ENCODE results near the gene CRAMP1.

CRAMP1 gene

DNA sequence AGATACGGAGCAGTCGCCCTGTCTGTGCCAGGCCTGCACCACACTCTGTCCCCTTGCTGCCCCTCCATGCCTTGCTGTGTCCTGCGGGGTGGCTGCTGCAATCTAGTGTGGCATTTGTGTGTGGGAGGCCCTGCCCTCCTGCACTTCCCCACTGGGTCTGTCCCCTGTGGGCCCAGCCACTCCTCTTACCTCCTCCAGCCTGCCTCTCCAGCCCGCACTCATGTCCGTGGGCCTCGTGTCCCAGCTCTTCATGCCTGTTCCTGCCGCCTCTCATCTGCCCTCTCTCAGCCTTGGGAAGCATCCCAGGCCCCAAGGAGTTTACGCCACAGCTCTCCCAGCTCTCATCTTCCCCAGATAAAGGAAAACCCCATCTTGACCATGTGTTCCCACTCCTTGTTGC lies 26.6 kb downstream of the CRAMP1 start:
- no peak for DNase-seq

DNA sequence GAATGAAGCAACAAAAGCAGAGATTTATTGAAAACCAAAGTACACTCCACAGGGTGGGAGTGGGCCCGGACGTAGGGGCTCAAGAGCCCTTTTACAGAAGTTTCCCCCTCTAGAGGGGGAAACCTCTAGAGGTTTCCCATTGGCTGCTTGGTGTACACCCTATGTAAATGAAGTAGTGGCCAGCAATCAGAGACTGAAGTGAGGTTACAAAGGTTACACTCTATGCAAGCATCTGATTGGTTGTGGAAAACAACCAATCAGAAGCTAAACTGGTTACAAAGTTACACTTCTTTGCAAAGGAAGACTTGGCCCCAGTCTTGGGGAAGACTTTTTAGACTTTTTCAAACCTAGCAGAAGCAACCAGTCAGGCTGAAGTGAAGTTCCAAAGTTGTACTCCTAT lies 27.1 kb downstream of the CRAMP1 start:
- DNase-seq, result no peak

DNA sequence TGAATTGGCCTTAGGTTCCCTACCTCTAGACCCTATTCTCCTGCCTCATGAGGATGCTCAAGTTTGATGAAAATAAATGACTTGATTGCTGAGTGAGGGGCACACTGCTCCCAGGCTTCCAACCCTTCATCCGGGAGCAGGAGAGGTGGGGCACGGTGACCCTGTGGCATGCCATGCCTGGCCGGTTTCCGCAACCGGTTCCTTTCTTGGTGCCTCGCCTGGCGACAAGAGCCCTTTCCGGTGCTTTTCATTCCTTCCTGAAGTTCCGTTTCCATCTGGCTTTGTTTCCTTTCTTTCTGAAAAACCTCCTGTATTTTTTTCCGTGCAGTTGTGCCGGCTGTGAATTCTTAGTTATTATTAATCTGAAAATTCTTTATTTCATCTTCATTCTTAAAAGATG lies 27.7 kb downstream of the CRAMP1 start:
- no peak for DNase-seq

DNA sequence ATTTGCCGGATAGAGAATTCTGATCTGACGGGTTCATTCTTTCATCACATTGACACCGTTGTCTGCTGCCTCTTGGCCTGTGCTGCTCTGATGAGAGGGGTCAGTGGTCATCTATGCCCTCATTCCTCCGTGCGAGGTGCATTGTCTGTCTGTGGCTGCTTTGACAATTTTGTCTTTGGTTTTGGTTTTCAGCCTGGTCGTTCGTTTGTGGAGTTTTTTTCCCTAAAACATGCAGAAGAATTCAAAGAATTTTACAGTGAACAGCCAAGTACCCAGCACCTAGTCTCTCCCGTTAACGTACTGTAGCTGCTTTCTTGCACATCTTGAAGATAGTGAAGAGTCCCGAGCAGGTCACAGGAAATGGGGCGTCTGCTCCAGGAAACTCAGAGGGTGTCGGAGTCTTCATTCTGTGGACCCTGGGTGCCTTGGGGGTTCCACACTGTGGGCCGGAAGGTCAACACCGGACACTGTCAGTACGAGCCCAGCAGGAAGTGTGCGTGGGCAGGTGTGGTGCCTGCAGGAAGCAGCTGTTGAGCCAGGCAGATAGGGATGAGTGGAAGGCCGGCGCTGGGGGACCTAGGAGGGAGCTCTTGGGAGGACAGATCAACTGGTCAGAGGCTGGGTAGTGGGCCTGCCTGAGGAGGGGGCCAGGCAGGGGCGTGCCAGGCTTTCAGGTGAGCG lies 28.2 kb downstream of the CRAMP1 start:
- DNase-seq, result no peak

DNA sequence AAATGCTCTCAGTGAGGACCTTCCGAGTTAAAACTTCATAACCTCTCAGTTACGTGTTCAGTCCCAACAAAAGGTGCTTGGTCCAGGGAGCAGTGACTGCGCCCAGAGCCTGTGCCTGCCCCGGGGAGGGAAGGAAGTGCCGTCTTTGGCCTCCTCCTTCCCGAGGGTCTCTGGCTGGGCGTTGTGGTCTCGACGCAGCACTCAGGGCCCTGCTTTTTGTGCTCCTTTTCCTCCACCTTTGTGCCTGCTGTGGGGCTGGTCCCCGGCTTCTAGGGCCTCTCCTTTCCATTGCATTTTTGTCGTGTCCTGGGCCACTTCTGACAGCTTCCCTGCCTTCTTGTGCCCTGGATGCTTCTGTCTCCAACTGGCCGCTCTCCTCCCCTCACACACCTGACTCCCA lies 29.1 kb downstream of the CRAMP1 start:
- no peak for DNase-seq

DNA sequence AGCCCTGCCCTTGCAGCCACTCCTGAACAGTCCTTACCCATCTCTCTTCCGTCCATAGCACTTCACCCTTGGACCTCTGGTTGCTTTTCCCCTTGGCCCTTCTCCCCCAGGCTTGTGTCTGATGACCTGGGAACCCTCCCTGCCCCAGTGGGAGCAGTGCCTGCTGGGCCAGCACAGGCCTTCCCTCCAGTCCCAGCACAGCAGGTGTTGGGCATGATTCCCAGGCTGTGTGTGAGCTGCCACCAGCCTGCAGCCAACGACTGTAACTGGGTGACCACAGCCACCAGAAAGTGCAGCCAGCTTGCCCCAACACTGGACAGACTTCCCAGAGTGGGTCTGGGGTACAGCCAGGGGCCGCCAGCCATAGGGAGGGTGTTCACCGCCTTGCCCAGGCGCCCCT lies 30.0 kb downstream of the CRAMP1 start:
- no peak for DNase-seq

DNA sequence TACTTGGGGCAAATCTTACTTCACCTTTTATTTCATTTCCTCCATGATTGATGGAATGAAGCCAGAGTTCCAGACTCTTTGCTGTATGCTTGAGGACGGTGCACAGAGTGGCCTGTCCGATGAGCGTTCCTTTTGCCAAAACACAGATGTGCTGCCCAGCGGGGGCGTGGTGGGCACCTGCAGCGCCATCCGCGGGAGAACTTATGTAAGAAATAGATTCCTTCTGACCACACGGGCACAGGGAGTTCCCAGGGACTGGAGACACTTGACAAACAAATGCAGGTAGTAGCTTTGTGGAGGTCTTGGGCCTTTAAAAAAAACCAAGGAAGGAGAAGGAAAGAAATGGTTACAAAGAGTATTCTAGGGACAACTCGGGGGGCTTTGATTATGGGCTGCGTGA lies 30.6 kb downstream of the CRAMP1 start:
- no peak for DNase-seq

DNA sequence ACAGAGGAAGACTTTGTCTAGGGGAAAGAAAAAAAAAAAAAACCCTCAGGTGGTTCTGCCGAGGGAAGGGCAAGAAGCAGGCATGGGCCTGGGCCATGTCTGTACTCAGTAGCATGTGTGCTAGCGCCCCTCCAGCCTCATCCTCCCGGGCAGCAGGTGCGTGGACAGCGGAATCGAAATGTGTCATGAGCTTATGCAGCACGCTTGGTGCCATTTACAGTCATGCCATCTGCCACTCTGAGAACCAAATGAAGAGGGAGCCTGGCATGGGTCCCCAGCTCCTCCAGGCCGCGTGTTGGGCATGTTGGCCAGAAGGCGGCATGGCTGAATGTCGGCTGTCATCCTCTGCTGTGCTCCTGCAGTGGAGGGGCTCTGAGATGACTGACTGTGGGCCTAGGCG lies 31.4 kb downstream of the CRAMP1 start:
- no peak for DNase-seq

DNA sequence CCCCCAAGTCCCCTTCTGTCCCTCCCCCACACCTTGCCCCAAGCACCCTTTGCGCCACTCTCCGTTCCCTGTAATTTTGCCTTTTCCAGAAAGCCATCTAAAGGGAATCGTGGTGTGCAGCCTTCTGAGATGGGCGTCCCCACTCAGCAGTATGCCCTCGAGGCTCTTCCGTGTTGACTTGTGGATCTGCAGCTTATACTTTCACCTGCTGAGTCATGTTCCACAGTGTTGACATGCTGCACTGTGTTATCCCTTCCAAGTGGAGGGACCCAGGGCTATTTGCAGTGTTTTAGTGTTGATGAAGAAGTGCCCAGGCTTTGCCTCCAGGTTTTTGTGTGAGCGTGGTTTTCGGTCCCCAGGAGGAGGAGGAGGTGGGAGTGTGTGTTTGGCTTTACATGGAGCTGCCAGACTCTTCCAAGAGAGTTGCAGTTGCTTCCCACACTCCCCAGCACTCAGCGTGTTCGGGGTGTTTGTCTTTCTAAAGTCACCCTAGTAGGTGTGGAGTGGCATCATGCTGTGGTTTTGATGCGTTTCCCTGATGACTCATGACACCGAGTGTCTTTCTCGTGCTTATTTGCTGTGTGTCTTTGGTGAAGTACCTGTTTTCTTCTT lies 33.9 kb downstream of the CRAMP1 start:
- no peak for DNase-seq

DNA sequence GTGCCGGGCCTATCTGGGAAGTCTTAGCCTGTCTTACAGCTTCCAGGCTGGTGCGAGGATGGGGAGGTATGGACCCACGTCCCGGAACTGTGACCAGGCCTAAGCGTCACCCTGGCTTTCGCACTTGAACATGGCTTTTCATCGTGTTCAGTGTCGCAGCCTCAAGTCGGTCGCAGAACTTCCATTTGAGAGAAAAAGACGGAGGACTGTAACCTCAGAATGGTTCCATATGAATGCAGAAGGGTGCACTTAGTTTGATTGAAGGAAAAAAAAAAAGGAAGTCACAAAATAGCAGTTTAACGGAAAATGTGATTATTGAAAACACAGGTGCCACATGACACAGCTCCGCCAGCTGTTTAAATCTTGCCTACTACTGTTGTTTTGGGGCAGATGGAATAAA lies 35.7 kb downstream of the CRAMP1 start:
- no peak for DNase-seq

DNA sequence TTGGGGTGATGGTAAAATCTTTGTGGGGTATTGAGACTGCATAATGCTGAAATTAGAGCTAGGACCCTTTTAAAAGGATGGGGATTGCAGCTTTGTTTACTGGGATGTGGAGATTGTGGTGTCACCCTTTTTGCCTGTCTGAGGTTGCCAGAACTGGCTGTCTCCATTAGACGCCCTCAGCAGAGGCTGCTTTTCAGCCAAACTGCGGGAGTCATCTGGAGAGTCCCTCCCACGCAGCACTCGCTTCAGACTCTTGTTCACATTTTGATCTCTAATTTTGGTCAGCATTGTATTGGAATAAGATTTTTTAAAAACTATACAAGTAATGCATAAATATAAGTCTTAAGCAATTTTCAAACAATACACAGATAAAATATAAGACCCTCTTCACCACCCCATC lies 38.0 kb downstream of the CRAMP1 start:
- DNase-seq, result no peak

DNA sequence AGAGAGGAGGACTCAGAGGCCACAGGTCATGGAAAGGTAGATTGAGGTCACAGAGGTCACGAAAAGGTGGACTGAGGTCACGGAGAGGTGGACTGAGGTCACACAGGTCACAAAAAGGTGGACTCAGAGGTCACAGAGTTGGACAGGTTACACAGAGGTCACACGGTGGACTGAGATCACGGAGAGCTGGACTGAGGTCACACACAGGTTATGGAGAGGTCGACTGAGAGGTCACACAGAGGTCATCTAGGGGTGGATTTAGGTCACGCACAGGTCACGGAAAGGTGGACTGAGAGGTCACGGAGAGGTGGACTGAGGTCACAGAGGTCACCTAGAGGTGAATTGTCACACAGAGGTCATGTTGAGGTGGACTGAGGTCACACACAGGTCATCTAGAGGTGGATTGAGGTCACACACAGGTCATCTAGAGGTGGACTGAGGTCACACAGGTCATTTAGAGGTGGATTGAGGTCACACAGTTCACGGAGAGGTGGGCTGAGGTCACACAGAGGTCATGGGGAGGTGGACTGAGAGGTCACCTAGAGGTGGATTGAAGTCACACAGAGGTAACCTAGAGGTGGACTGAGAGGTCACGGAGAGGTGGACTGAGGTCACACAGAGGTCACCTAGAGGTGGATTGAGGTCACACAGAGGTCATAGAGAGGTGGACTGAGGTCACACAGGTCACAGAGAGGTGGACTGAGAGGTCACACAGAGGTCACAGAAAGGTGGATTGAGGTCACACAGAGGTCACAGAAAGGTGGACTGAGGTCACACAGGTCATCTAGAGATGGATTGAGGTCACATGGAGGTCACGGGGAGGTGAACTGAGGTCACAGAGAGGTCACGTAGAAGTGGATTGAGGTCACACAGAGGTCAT lies 39.2 kb downstream of the CRAMP1 start:
- DNase-seq, result no peak

DNA sequence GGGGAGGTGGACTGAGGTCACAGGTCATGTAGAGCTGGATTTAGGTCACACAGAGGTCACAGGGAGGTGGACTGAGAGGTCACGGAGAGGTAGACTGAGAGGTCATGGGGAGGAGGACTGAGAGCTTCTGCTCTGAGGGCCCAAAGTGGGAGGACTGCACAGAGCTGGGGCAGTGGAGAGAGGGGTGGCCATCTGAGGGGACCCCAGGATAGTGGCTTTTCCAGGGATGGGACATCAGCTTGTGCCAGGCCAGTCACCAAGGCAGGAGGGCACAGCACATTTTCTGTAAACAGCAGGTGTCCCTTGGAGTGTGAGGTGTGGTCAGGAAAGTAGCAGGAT lies 39.8 kb downstream of the CRAMP1 start:
- no peak for DNase-seq

DNA sequence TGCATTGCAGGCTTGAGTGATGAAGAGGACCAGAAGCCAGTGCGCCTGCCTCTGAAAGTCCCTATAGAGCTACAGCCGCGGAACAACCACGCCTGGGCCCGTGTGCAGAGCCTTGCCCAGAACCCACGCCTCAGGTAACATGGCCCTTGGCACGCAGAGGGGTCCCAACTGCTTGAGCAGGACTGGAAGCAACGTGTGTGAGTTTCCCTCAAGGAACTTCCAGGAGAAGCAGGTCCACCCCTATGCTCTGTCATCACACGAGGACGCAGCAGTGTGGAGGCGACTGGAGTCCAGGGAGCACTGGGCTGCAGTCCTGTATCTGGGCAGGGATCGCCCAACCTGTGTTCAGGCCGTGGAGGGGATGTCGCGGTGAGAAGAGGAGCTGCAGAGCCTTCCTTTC lies 40.9 kb downstream of the CRAMP1 start:
- no peak for DNase-seq

DNA sequence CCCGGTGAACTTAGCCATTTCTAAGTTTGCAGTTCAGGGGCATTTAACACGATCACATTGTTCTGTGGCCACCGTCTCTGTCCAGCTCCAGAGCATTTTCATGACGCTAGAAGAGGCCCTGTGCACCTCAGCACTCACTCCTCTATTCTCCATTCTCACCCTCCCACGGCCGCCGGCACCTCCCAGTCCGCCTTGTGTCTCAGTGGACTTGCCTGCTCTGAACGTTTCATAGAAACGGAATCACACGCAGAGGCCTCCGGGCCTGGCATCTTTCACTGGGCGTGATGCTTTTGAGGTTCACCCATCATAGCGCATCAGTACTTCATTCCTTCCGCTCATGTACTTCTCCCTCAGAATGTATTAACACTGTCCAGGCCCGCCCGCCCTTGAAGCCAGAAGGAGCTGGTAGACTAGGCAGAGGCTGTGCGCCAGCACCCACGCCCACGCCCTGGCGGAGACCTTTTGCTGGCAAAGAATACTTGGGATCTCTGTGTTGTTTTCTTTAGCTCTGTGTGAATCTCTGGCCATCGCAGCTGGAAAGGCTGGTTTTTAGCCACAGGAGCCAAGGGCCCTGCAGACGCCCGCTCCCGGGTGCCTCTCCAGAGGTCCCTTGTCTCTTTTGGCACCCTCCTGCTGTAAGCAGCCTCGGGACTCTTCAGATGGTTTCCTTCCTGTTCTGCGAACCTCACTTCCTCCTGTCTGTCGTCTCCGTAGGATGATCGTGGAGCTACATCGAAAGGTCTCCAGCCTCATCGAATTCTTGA lies 42.5 kb downstream of the CRAMP1 start:
- no peak for DNase-seq

DNA sequence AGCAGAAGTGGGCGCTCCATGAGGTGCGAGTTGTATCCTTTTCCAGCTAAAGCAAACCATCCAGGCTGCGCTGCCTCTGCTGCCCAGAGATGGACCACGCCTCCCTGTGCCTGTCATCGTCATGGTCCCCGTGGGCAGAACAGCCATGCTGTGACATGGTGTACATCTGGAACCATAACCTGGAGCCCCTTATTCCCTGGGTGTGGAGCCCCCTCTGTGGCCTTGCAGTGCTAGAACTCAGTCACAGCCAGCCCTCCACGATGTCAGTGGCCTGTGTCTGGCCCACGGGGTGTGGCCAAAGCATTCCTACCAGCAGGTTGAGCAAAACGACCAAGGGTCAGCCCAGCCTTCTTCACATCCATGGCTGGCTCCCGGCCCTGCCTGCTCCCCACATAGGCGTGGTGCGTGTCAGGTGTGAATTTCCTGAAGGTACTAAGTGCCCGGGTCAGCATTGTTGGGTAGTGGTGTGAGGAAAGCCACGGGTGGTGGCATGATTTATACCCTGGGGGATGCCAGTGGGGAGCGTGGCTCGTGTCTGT lies 43.2 kb downstream of the CRAMP1 start:
- DNase-seq, result no peak

DNA sequence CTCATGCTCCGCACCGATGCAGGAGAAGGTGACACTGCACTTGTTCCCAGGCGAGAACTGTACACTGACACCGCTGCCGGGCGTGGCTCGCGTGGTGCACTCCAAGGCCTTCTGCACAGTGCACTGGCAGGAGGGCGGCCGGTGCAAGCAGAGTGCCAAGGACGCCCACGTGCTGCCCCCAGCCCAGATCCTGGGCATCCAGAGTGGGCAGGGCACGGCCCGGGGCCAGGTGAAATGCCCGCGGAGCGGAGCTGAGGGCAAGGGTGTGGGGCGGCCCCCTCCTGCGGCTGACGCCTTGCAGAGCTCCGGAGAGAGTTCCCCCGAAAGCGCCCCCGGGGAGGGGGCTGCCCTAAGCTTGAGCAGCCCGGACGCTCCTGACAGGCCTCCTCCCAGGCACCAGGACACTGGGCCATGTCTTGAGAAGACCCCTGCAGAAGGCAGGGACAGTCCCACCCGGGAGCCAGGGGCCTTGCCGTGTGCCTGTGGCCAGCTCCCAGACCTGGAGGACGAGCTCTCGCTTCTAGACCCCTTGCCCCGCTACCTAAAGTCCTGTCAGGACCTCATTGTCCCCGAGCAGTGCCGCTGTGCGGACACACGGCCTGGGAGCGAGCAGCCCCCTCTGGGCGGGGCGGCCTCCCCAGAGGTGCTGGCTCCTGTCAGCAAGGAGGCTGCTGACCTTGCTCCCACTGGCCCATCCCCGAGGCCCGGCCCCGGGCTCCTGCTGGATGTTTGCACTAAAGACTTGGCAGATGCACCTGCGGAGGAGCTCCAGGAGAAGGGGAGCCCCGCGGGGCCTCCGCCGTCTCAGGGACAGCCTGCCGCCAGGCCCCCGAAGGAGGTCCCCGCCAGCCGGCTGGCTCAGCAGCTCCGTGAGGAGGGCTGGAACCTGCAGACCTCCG lies 44.0 kb downstream of the CRAMP1 start:
- no peak for DNase-seq

DNA sequence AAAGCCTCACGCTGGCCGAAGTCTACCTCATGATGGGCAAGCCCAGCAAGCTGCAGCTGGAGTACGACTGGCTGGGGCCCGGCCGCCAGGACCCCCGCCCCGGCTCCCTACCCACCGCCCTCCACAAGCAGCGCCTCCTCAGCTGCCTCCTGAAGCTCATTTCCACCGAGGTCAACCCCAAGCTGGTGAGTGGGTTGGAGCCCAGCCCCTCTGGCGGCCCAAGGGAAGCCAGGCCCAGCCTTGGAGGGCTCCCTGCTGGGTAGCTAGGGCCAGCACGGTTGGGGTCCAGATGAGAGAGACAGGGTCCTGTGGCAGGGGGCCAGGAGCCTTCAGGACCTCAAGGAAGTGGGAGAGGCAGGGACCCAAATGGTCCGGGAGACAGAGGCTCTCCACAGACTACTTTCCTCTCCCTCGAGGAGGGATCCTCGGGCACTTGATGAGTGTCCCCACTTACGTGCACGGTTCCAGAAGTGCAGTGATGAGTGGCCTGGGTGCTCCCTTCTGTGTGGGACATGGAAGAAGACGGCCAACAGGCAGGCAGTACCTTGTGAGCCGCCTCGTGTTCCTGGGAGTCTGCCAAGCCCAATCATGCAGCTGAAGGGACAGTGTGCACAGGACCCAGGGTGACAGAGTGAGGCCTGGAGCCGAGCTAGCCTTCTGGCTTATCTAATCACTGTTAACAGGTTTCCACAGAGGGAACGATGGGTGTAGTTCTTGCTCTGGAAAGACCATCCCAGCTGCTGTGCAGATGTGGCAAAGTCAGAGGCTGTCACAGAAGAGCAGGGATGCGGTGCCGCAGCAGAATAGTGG lies 44.9 kb downstream of the CRAMP1 start:
- DNase-seq, result no peak

DNA sequence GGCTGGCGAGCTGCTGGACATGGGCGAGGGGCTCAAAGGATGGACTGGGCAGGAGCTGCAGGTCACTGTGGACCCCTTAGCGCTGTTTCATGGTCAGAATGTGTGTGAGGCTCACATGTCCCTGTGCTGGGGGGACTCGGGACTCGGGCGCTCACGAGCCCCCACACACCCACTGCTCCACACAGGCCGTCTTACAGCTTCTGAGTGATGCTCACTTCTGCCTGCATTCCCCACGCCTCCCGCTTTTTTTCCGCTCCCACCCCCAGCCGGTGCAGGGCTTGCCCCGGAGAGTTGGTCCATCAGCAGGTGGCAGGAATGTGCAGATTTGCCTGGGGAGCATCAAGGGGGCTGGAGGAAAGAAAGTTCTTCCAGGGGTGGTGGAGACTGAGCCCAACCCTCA lies 45.7 kb downstream of the CRAMP1 start:
- DNase-seq, result no peak

DNA sequence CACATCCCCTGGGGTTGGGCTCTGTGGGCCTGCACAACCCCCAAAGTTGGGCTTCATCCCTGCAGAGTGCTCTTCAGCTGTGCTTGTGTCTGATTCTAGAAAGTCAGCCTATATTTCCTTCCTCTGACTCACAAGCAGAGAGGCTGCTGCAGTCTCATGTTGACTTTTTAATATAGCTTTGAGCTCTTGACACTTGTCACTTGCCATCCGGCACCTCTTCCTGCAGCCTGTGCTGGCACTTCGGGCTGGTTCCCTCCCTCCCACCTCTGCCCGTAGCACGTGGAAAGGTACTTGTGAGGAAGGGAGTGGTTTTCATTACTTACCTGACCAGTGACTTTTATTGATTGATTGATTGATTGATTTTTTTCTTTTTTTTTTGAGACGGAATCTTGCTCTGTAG lies 46.9 kb downstream of the CRAMP1 start:
- DNase-seq, result no peak

DNA sequence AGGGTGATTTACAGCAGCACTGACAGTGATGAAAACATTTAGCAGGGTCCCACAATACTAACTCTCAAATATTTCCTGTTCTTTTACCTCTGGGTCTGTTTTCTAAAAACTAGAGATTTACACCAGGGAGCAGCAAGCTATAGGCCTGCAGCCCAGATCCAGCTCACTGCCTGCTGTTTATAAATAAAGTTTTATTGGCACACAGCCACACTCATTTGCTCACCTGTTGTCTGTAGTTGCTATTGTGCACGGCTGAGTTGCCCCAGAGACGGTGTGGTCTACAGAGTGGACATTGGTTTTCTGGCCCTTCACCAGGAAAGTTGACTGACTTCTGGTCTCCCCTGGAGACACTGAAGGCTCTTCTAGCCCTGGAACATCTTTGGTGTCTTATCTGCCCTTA lies 49.7 kb downstream of the CRAMP1 start:
- no peak for DNase-seq
